Measurements from ENCODE around the gene CACNA2D3. TPM values are rescaled to one million over a fixed set of nuclear protein-coding genes. Genes with fewer than 3 reads are reported as not detected.

Gene CACNA2D3
- total RNA-seq, 1 donor from 2014 or later = 0.29 TPM

DNA sequence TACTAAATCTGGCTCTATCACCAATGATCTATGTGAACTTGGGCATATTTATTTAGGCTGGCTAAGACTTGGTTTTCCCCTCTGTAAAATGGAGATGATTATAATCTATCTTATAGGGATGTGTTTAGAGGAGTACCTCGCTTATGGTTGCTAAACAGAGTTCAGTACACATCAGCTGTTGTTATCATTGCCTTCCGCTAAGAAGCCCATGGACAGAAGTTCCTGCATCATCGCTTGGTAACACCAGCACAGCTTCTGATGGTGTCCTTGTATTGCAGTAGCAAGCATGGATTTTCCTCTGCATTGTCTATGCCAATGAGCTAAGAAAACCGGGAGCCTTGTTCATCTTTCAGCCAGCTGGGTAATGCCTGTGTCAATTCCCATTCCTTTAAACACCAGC, 878.6 kb downstream of the CACNA2D3 start:
- Mint-ChIP-seq H3K36me3 (ENCODE audit: insufficient read depth) (no peaks in the 10 kb centered on the region), H3K4me1 (ENCODE audit: low read depth) (peaks cover 6% of the 10 kb centered on the region), H3K27me3 (peaks cover 3% of the 10 kb centered on the region), H3K4me3 (ENCODE audit: low read depth) (no peak overlapping the region), H3K9me3 (ENCODE audit: low read depth) (no peaks in the 10 kb centered on the region), H3K27ac (peak overlapping the region; percentile 39)
- TF ChIP-seq, protein P1, sequence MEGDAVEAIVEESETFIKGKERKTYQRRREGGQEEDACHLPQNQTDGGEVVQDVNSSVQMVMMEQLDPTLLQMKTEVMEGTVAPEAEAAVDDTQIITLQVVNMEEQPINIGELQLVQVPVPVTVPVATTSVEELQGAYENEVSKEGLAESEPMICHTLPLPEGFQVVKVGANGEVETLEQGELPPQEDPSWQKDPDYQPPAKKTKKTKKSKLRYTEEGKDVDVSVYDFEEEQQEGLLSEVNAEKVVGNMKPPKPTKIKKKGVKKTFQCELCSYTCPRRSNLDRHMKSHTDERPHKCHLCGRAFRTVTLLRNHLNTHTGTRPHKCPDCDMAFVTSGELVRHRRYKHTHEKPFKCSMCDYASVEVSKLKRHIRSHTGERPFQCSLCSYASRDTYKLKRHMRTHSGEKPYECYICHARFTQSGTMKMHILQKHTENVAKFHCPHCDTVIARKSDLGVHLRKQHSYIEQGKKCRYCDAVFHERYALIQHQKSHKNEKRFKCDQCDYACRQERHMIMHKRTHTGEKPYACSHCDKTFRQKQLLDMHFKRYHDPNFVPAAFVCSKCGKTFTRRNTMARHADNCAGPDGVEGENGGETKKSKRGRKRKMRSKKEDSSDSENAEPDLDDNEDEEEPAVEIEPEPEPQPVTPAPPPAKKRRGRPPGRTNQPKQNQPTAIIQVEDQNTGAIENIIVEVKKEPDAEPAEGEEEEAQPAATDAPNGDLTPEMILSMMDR (IDR thresholded peaks at IDR 0.05; ENCODE audit: unreplicated experiment) = no peak
- no peak for DNase-seq (ENCODE audit: low spot score, unreplicated experiment)

DNA sequence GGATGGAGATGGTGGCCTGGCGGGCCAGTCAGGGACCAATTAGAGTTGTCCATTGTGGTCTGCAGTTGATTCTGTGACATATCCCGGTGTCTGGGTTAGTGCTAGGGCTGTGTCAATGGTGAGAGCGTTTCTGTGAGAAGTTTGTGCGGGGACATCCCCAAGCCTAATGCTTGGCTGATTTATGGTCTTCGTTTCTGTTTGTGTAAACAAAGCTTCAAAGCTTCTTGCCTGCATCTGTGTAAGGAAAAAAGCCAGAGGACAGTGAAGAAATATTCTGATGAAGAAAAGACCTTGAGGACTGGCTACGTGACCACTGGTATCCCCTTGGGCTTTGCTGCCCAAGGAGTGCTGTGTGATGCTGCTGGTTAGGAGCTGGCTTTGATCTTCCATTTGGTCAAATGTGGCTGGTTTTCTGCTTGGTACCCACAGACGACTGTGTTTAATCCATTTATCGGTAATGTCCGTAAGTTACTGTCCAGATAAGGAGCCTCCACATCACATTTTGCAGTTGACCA, 880.1 kb downstream of the CACNA2D3 start:
- H3K9me3 Mint-ChIP-seq (ENCODE audit: low read depth) = no peaks in the 10 kb centered on the region
- peaks cover 9% of the 10 kb centered on the region for H3K27me3 Mint-ChIP-seq
- no peaks in the 10 kb centered on the region for H3K36me3 Mint-ChIP-seq (ENCODE audit: insufficient read depth)
- H3K4me3 Mint-ChIP-seq (ENCODE audit: low read depth) = no peak overlapping the region
- peaks cover 6% of the 10 kb centered on the region for H3K4me1 Mint-ChIP-seq (ENCODE audit: low read depth)
- TF ChIP-seq, protein P1 (IDR thresholded peaks at IDR 0.05; ENCODE audit: unreplicated experiment) = no peak
- no peak for DNase-seq (ENCODE audit: low spot score, unreplicated experiment)
- H3K27ac Mint-ChIP-seq = no peak overlapping the region

DNA sequence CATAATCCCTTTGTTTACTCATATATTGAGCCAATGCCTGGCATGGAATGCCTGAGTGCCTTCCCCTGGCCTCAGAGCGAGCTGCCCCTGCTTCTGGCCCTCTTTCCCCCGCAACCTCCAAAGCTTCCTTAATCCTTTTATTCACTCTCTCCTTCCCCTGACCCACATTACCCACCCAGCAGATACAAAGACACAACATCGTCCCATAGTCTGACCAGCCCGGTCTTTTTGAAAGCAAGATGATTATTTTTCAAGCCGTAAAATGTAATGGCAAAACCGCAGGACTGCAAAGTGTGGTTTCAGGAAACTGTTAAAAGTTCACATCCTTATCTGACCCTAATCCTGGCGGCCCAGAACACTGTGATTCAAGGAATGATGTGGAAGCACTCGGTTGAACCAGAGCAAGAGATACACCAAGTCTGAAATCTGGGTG, 883.9 kb downstream of the CACNA2D3 start:
- Mint-ChIP-seq H3K36me3 (ENCODE audit: insufficient read depth) (no peaks in the 10 kb centered on the region), H3K4me1 (ENCODE audit: low read depth) (no peaks in the 10 kb centered on the region), H3K27me3 (peaks cover 11% of the 10 kb centered on the region), H3K9me3 (ENCODE audit: low read depth) (no peaks in the 10 kb centered on the region), H3K4me3 (ENCODE audit: low read depth) (no peak overlapping the region), H3K27ac (no peak overlapping the region)
- TF ChIP-seq, protein P1 (IDR thresholded peaks at IDR 0.05; ENCODE audit: unreplicated experiment) = no peak
- no peak for DNase-seq (ENCODE audit: low spot score, unreplicated experiment)

DNA sequence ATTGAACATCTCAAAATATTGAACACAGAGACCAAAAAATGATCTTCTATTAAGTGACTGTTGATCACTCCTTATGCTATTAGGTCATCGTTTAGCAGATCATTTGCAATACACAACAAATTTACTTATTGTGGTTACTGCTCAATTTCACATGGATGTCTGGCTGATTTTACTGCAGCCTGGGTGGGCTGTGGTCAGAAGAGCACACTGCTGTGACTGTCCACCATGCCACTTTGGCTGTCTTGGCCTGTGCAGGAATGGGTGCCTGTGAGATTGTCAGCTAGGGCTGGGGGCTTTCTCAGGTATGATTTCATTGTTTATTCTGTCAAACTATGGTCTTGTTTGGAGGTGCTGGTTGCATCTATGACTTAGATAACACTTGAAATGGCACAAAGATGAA, 885.6 kb downstream of the CACNA2D3 start:
- peaks cover 11% of the 10 kb centered on the region for H3K27me3 Mint-ChIP-seq
- no peaks in the 10 kb centered on the region for H3K9me3 Mint-ChIP-seq (ENCODE audit: low read depth)
- no peak for DNase-seq (ENCODE audit: low spot score, unreplicated experiment)
- H3K27ac Mint-ChIP-seq = no peak overlapping the region
- no peaks in the 10 kb centered on the region for H3K36me3 Mint-ChIP-seq (ENCODE audit: insufficient read depth)
- H3K4me1 Mint-ChIP-seq (ENCODE audit: low read depth) = no peaks in the 10 kb centered on the region
- H3K4me3 Mint-ChIP-seq (ENCODE audit: low read depth) = no peak overlapping the region
- TF ChIP-seq, protein P1 (IDR thresholded peaks at IDR 0.05; ENCODE audit: unreplicated experiment) = no peak

DNA sequence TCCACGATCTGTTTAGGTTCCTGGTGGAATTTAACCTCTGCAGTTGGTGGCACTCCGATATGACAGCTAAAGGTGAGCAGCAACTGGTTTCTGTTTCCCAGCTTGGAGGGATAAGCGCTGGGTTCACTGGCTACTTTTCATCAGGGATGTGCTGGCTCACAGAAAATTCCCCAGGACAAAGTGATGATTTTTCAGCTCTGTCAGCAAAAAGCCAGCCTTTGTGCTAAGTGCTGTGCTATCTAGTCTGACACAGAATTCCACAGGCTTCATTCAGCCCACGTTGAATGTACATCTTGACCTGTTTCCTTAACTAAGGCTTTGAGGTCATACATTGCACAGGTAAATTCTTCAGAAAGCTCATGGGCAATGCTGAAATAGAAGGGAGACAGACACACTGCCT, 887.0 kb downstream of the CACNA2D3 start:
- Mint-ChIP-seq H3K4me1 (ENCODE audit: low read depth) (no peaks in the 10 kb centered on the region), H3K4me3 (ENCODE audit: low read depth) (no peak overlapping the region), H3K27me3 (peaks cover 8% of the 10 kb centered on the region), H3K36me3 (ENCODE audit: insufficient read depth) (no peaks in the 10 kb centered on the region), H3K9me3 (ENCODE audit: low read depth) (no peaks in the 10 kb centered on the region), H3K27ac (no peak overlapping the region)
- no peak for DNase-seq (ENCODE audit: low spot score, unreplicated experiment)
- TF ChIP-seq, protein P1 (IDR thresholded peaks at IDR 0.05; ENCODE audit: unreplicated experiment) = no peak
